ENCODE measurements around the gene HUNK. TPM values are rescaled to one million over a fixed set of nuclear protein-coding genes. Genes with fewer than 3 reads are reported as not detected.
"Not testable (repeated sequence)": the region's sequence is repeated elsewhere in the genome, so short reads cannot be mapped to it uniquely, and the experiment has no call there.

Gene HUNK
- total RNA-seq, 1 donor from 2014 or later = 41.9 TPM

- no peak for DNase-seq (ENCODE audit: low spot score, unreplicated experiment)
- TF ChIP-seq CTCF (IDR thresholded peaks at IDR 0.05; ENCODE audit: unreplicated experiment) = no peak
- Mint-ChIP-seq H3K27me3 (peaks cover 4% of the 10 kb centered on the region), H3K4me3 (ENCODE audit: low read depth) (no peak overlapping the region), H3K27ac (no peak overlapping the region), H3K4me1 (ENCODE audit: low read depth) (no peaks in the 10 kb centered on the region), H3K9me3 (ENCODE audit: low read depth) (peaks cover 3% of the 10 kb centered on the region), H3K36me3 (ENCODE audit: insufficient read depth) (no peaks in the 10 kb centered on the region)
These were observed 24.4 kb upstream of the HUNK start for GRCh38 chr21:31848326-31848985.

- Mint-ChIP-seq H3K4me1 (ENCODE audit: low read depth) (no peaks in the 10 kb centered on the region), H3K9me3 (ENCODE audit: low read depth) (peaks cover 3% of the 10 kb centered on the region), H3K4me3 (ENCODE audit: low read depth) (no peak overlapping the region), H3K27me3 (peaks cover 4% of the 10 kb centered on the region), H3K27ac (no peak overlapping the region), H3K36me3 (ENCODE audit: insufficient read depth) (no peaks in the 10 kb centered on the region)
- DNase-seq (ENCODE audit: low spot score, unreplicated experiment) = no peak
- no peak for TF ChIP-seq CTCF (IDR thresholded peaks at IDR 0.05; ENCODE audit: unreplicated experiment)
These were observed 21.9 kb upstream of the HUNK start for GRCh38 chr21:31850886-31851285.

GRCh38 chr21:31855180-31855579, 17.6 kb upstream of the HUNK start:
- Mint-ChIP-seq H3K36me3 (ENCODE audit: insufficient read depth) (no peaks in the 10 kb centered on the region), H3K4me3 (ENCODE audit: low read depth) (no peak overlapping the region), H3K27me3 (no peaks in the 10 kb centered on the region), H3K27ac (no peak overlapping the region), H3K9me3 (ENCODE audit: low read depth) (peaks cover 3% of the 10 kb centered on the region), H3K4me1 (ENCODE audit: low read depth) (no peaks in the 10 kb centered on the region)
- no peak for DNase-seq (ENCODE audit: low spot score, unreplicated experiment)
- no peak for TF ChIP-seq CTCF (IDR thresholded peaks at IDR 0.05; ENCODE audit: unreplicated experiment)

- H3K9me3 Mint-ChIP-seq (ENCODE audit: low read depth) = peaks cover 3% of the 10 kb centered on the region
- no peaks in the 10 kb centered on the region for H3K36me3 Mint-ChIP-seq (ENCODE audit: insufficient read depth)
- no peak overlapping the region for H3K27ac Mint-ChIP-seq
- H3K4me1 Mint-ChIP-seq (ENCODE audit: low read depth) = no peaks in the 10 kb centered on the region
- no peak for TF ChIP-seq CTCF (IDR thresholded peaks at IDR 0.05; ENCODE audit: unreplicated experiment)
- H3K4me3 Mint-ChIP-seq (ENCODE audit: low read depth) = no peak overlapping the region
- DNase-seq (ENCODE audit: low spot score, unreplicated experiment) = no peak
- H3K27me3 Mint-ChIP-seq = no peaks in the 10 kb centered on the region
These were observed 15.7 kb upstream of the HUNK start for GRCh38 chr21:31857096-31857495.

GRCh38 chr21:31857631-31858030, 15.2 kb upstream of the HUNK start:
- H3K4me3 Mint-ChIP-seq (ENCODE audit: low read depth); H3K9me3 Mint-ChIP-seq (ENCODE audit: low read depth); H3K4me1 Mint-ChIP-seq (ENCODE audit: low read depth); H3K36me3 Mint-ChIP-seq (ENCODE audit: insufficient read depth); H3K27me3 Mint-ChIP-seq; DNase-seq (ENCODE audit: low spot score, unreplicated experiment); H3K27ac Mint-ChIP-seq: not testable (repeated sequence)

GRCh38 chr21:31860851-31861250, 12.0 kb upstream of the HUNK start:
- Mint-ChIP-seq H3K27ac (no peak overlapping the region), H3K27me3 (no peaks in the 10 kb centered on the region), H3K4me3 (ENCODE audit: low read depth) (no peak overlapping the region), H3K9me3 (ENCODE audit: low read depth) (no peaks in the 10 kb centered on the region), H3K36me3 (ENCODE audit: insufficient read depth) (no peaks in the 10 kb centered on the region), H3K4me1 (ENCODE audit: low read depth) (no peaks in the 10 kb centered on the region)
- DNase-seq (ENCODE audit: low spot score, unreplicated experiment) = no peak
- TF ChIP-seq CTCF (IDR thresholded peaks at IDR 0.05; ENCODE audit: unreplicated experiment) = no peak

Data from progenitor cell of endocrine pancreas (in vitro differentiated cells).